Aorta (tissue), 5 donors: ENCODE measurements around the gene ARHGAP33. TPM values are rescaled to one million over a fixed set of nuclear protein-coding genes. Genes with fewer than 3 reads are reported as not detected.

Experiments used
- ATAC-seq: fragments of 200-7000 bp; cut with Tn5 transposase; one replicate; pipeline ENCODE4 v1.9.1; 2022; ENCODE audit warnings: moderate library complexity; ENCODE audit not compliant: low FRiP score
- DNase-seq, 2 donors: peaks; one replicate each; pipeline ENCODE4 v3.0.0-alpha.2; 2020
- H3K27ac ChIP-seq, 2 donors: one replicate each; pipeline ENCODE4 v1.5.1; 2013; ENCODE audit warnings: low read length in 2 of 2, mild to moderate bottlenecking in 2 of 2, moderate library complexity in 2 of 2, control low read depth in 1 of 2, inconsistent platforms in 1 of 2, low read depth in 1 of 2
- H3K27me3 ChIP-seq, 2 donors: one replicate each; pipeline ENCODE4 v1.6.1; 2013; ENCODE audit warnings: control low read depth in 1 of 2, low read length in 1 of 2, mild to moderate bottlenecking in 1 of 2, moderate library complexity in 1 of 2; ENCODE audit not compliant: insufficient read depth in 2 of 2, control insufficient read depth in 1 of 2
- H3K36me3 ChIP-seq, 2 donors: one replicate each; pipeline ENCODE4 v1.6.1; 2013; ENCODE audit warnings: control low read depth in 1 of 2, low read length in 1 of 2, mild to moderate bottlenecking in 1 of 2; ENCODE audit not compliant: insufficient read depth in 2 of 2, control insufficient read depth in 1 of 2
- H3K4me1 ChIP-seq, 2 donors: one replicate each; pipeline ENCODE4 v1.6.1; 2013; ENCODE audit warnings: low read length in 2 of 2, control low read depth in 1 of 2, mild to moderate bottlenecking in 1 of 2, moderate library complexity in 1 of 2; ENCODE audit not compliant: insufficient read depth in 2 of 2, control insufficient read depth in 1 of 2
- H3K4me3 ChIP-seq, 2 donors: one replicate each; pipeline ENCODE4 v1.5.1; 2013; ENCODE audit warnings: low read length in 2 of 2, control low read depth in 1 of 2, mild to moderate bottlenecking in 1 of 2
- H3K9me3 ChIP-seq: one replicate; pipeline ENCODE4 v1.6.1; 2013; ENCODE audit warnings: mild to moderate bottlenecking, low read length; ENCODE audit not compliant: control insufficient read depth
- WGBS, 2 donors: extraction: QIAGEN DNeasy Blood & Tissue Kit; methylation state at CpG; one replicate each; pipeline ENCODE4 v1.1.7; 2013; 5-methylcytosine and 5-hydroxymethylcytosine counted together
- intact Hi-C, 2 donors: fragments of 100-400 bp; cut with DNase I; formaldehyde crosslinking; loops; one replicate each; pipeline versions ENCODE4 v1.14.2 to v1.15.0; 2022
- polyA plus RNA-seq, 2 donors: library from polyadenylated mRNA; stranded (reverse); fragments of 200-250 nt; gene quantifications; one replicate each; pipeline ENCODE4 v1.2.3, GENCODE V29; 2013
- total RNA-seq, 2 donors: library from RNA; stranded (reverse); fragmentation: NEBNext Ultra II Directional; extraction: Animal tissue kit (Norgen Biotek cat#: 25700); gene quantifications; one replicate each; pipeline ENCODE4 v1.2.1, GENCODE V29; 2021
- donor health status: healthy with polysubstance abuse.
- donor health status: Bipolar disorder and iron deficiency.
- donor health status: DM: no; HTN: no; CAD: no.
- donor health status: DM: no; HTN: no; CAD: no.
- donor health status: DM: yes; HTN: yes; CAD: no.

ARHGAP33 gene
- total and polyA plus RNA-seq, 4 donors, result 1.9 to 27.8 (median 17.2) TPM

GRCh38 chr19:35744430-35745327 is 30.7 kb upstream of the ARHGAP33 start:
- intact Hi-C loops, result loop anchor here (2.0 to 10.0 kb wide), 3 partner anchors 186 to 400 kb away; partner anchors contain the start of gene CAPNS1 (in 1 of the 2)
- peak; percentile 91 for ATAC-seq
- no peaks in the 10 kb centered on the region for H3K27me3 ChIP-seq
- WGBS, 2 donors, result 6% methylated on average over 40 to 41 of the region's 41 CpGs
- H3K27ac ChIP-seq, result peak overlapping the region; percentile 97
- H3K36me3 ChIP-seq, result no peaks in the 10 kb centered on the region
- H3K9me3 ChIP-seq, result no peaks in the 10 kb centered on the region
- H3K4me3 ChIP-seq, result peak overlapping the region; percentile 81 to 93
- H3K4me1 ChIP-seq, result no peaks in the 10 kb centered on the region
- peak; percentile 97 for DNase-seq

DNA sequence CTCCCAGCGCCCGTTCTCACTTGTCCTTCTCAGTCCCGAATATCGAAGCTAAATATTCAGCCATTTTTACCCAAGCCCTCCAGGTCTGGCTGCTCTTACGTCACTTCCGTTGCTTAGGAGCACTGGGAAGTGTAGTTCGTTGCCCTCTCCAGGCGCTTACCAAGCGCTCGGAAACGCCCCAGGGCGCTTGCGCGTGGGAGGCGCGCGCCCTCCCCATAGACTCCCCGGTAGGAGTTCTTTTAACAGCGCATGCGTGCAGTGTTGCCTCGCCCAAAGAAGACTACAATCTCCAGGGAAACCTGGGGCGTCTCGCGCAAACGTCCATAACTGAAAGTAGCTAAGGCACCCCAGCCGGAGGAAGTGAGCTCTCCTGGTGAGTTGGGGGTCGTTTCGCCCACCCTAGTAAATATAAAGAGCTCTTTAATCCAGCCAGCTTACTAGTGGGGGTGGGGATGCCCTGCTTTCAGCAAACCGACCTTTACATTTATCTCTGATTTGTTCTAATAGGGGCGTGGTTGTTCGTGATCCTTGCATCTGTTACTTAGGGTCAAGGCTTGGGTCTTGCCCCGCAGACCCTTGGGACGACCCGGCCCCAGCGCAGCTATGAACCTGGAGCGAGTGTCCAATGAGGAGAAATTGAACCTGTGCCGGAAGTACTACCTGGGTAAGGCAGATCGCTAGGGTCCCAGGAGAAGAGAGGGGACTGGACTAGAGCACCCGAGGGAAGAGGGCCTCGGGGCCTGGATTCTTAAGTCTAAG is 29.9 kb upstream of the ARHGAP33 start, which contains the start of the genes PSENEN and U2AF1L4:
TSS of gene PSENEN (plus strand) at position 324 of the 759 bp plus-strand sequence. CDS start at position 604, 280 bp downstream.
TSS of gene U2AF1L4 (minus strand) at position 91 of the 759 bp plus-strand sequence. CDS start at position 64, 27 bp downstream.
- Histone ChIP-seq H3K27ac (peak within 1 kb of the TSS; percentile 97), H3K36me3 (no peaks in the 10 kb centered on the region), H3K4me1 (no peaks in the 10 kb centered on the region), H3K27me3 (no peaks in the 10 kb centered on the region), H3K9me3 (no peaks in the 10 kb centered on the region), H3K4me3 (peak within 1 kb of the TSS; percentile 81 to 93)
- DNase-seq (peak; percentile 98), ATAC-seq (peak; percentile 94)
- WGBS, 2 donors, result 0 to 1% methylated on average over 40 of the region's 40 CpGs
- intact Hi-C loops, result loop anchor here (2.0 to 10.0 kb wide), 3 partner anchors 185 to 399 kb away; partner anchors contain the start of gene CAPNS1 (in 1 of the 2)

GRCh38 chr19:35746087-35746462 is 29.3 kb upstream of the ARHGAP33 start:
- DNase-seq, result no peak
- peak overlapping the region; percentile 50 to 67 for H3K4me3 ChIP-seq
- peak overlapping the region in 1 of 2 donors; percentile 22 for H3K27ac ChIP-seq
- H3K9me3 ChIP-seq, result no peaks in the 10 kb centered on the region
- no peaks in the 10 kb centered on the region for H3K4me1 ChIP-seq
- 1 to 5% methylated on average over 4 of the region's 4 CpGs for WGBS, 2 donors
- no peaks in the 10 kb centered on the region for H3K27me3 ChIP-seq
- no peak for ATAC-seq
- no peaks in the 10 kb centered on the region for H3K36me3 ChIP-seq
- intact Hi-C loops, result loop anchor here in 1 of 2 donors (5.0 to 10.0 kb wide), 2 partner anchors 186 to 399 kb away; partner anchors contain the start of gene CAPNS1

GRCh38 chr19:35746531-35746930 is 28.8 kb upstream of the ARHGAP33 start:
- 90% methylated on average over 5 of the region's 5 CpGs for WGBS, 2 donors
- intact Hi-C loops, result loop anchor here in 1 of 2 donors (5.0 to 10.0 kb wide), 2 partner anchors 186 to 398 kb away; partner anchors contain the start of gene CAPNS1
- Histone ChIP-seq H3K36me3 (no peaks in the 10 kb centered on the region), H3K9me3 (no peaks in the 10 kb centered on the region), H3K4me1 (no peaks in the 10 kb centered on the region), H3K27me3 (no peaks in the 10 kb centered on the region), H3K27ac (no peak overlapping the region), H3K4me3 (no peak overlapping the region)
- ATAC-seq, result no peak
- no peak for DNase-seq

DNA sequence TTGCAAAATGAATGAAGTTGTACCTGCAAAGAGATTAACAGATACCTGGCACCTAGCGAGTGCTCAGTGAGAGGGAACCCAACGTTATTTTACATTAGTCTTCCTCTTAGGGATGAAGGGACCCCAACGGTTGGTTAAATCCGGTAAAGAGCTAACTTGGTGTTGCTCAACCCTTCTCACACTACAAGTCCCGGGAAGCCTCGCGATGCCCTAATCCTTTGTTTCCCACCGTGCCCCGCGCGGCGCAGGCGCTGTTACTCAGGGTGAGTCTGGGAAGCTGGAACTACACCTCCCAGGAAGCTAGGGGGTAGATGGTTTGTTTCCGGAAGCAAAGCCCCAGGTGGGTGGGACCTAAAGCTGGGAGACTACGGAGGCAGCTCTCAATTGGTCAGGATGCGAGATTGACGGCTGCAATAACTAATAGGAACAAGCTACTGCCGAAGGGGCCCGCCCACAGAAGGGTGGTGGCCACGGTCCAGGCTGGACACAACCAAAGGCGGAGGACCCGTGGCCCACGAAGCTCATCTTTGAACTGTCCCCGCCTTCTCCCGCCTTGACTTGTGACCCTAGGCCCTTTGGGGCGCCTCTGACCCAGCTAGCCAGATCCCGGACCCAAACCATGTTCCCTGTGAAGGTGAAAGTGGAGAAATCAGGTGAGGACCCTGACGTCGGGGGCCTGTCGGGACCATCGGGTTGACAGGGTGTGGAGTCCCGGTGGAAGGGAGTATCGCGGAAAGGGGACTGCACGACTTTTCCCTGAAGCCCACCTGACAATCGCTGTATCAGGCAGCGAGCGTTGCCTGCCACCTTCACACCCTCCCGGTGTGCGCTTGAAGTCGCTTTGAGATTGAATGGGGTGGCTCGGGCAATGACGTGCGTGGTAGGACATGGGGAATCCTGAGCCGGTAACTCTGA is 27.0 kb upstream of the ARHGAP33 start, which contains the start of gene LIN37:
TSS of gene LIN37 (plus strand) at position 471 of the 915 bp plus-strand sequence. CDS start at position 620, 149 bp downstream.
- H3K36me3 ChIP-seq, result peaks cover 0 to 3% of the 10 kb centered on the region in 2 donors
- H3K4me1 ChIP-seq, result no peaks in the 10 kb centered on the region
- H3K27ac ChIP-seq, result peak within 1 kb of the TSS in 1 of 2 donors; percentile 55
- intact Hi-C loops, result loop anchor here in 1 of 2 donors (5.0 to 10.0 kb wide), 2 partner anchors 184 to 396 kb away; partner anchors contain the start of gene CAPNS1
- peak within 1 kb of the TSS; percentile 55 to 88 for H3K4me3 ChIP-seq
- WGBS, 2 donors, result 0 to 1% methylated on average over 45 of the region's 45 CpGs
- H3K27me3 ChIP-seq, result no peaks in the 10 kb centered on the region
- ATAC-seq (peak; percentile 92), DNase-seq (peak; percentile 99)
- H3K9me3 ChIP-seq, result no peaks in the 10 kb centered on the region

GRCh38 chr19:35750167-35750566 is 25.2 kb upstream of the ARHGAP33 start:
- Histone ChIP-seq H3K4me1 (no peaks in the 10 kb centered on the region), H3K4me3 (no peak overlapping the region)
- ATAC-seq, result no peak

GRCh38 chr19:35751839-35752745 is 23.3 kb upstream of the ARHGAP33 start:
- H3K4me3 ChIP-seq, result no peak overlapping the region
- no peaks in the 10 kb centered on the region for H3K9me3 ChIP-seq
- DNase-seq (no peak), ATAC-seq (no peak)
- intact Hi-C loops, result no loop called here
- WGBS, 2 donors, result 81 to 82% methylated on average over 14 of the region's 14 CpGs
- no peak overlapping the region for H3K27ac ChIP-seq
- H3K36me3 ChIP-seq, result peaks cover 0 to 3% of the 10 kb centered on the region in 2 donors
- no peaks in the 10 kb centered on the region for H3K4me1 ChIP-seq
- no peaks in the 10 kb centered on the region for H3K27me3 ChIP-seq

More at GRCh38 chr19:35750167-35750566, 25.2 kb upstream of the ARHGAP33 start:
- no peaks in the 10 kb centered on the region for H3K9me3 ChIP-seq
- WGBS, 2 donors, result 80 to 93% methylated on average over 3 to 5 of the region's 5 CpGs
- no peaks in the 10 kb centered on the region for H3K27me3 ChIP-seq
- no peak overlapping the region for H3K27ac ChIP-seq
- no peak for DNase-seq
- intact Hi-C loops, result no loop called here
- peaks cover 0 to 3% of the 10 kb centered on the region in 2 donors for H3K36me3 ChIP-seq
